Ishikawa (cell line): ENCODE results near the gene CGREF1.

Experiments
- CEBPB ChIP-seq: IDR thresholded peaks from 2 replicates; pipeline ENCODE4 v1.6.1; 2012
- CREB1 ChIP-seq: IDR thresholded peaks from 2 replicates; pipeline ENCODE4 v1.6.1; 2012; ENCODE audit warnings: low read depth
- EGR1 ChIP-seq: IDR thresholded peaks from 2 replicates; pipeline ENCODE4 v1.6.1; 2012
- FOXM1 ChIP-seq: IDR thresholded peaks from 2 replicates; pipeline ENCODE4 v1.6.1; 2012; ENCODE audit warnings: low read depth, borderline replicate concordance
- NFIC ChIP-seq: IDR thresholded peaks from 2 replicates; pipeline ENCODE4 v1.6.1; 2012
- RAD21 ChIP-seq: IDR thresholded peaks from 2 replicates; pipeline ENCODE4 v1.6.1; 2012; ENCODE audit warnings: low read depth
- REST ChIP-seq: IDR thresholded peaks from 2 replicates; pipeline ENCODE4 v1.6.1; 2012; ENCODE audit warnings: low read depth, mild to moderate bottlenecking
- TAF1 ChIP-seq: IDR thresholded peaks from 2 replicates; pipeline ENCODE4 v1.6.1; 2012; ENCODE audit warnings: low read depth, mild to moderate bottlenecking
- TCF12 ChIP-seq: IDR thresholded peaks from 2 replicates; pipeline ENCODE4 v1.6.1; 2012; ENCODE audit warnings: low read depth
- TEAD4 ChIP-seq: IDR thresholded peaks from 2 replicates; pipeline ENCODE4 v1.6.1; 2012
- USF1 ChIP-seq: IDR thresholded peaks from 2 replicates; pipeline ENCODE4 v1.6.1; 2012
- YY1 ChIP-seq: IDR thresholded peaks from 2 replicates; pipeline ENCODE4 v1.6.1; 2012; ENCODE audit warnings: low read depth
- ZBTB7A ChIP-seq: IDR thresholded peaks from 2 replicates; pipeline ENCODE4 v1.6.1; 2012; ENCODE audit warnings: low read depth
- TF ChIP-seq, protein P1 (sequence below): IDR thresholded peaks from 2 replicates; pipeline ENCODE4 v1.6.1; 2012

- TF ChIP-seq TCF12 (no peak), TAF1 (no peak), CEBPB (no peak), REST (no peak), CREB1 (no peak), ZBTB7A (no peak), NFIC (no peak), RAD21 (no peak), FOXM1 (no peak), YY1 (no peak), EGR1 (no peak), TEAD4 (no peak), USF1 (no peak)
- TF ChIP-seq, protein P1, sequence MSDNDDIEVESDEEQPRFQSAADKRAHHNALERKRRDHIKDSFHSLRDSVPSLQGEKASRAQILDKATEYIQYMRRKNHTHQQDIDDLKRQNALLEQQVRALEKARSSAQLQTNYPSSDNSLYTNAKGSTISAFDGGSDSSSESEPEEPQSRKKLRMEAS, result no peak
Measured at GRCh38 chr2:27087823-27088410, 31.0 kb downstream of the CGREF1 start.
